Cardiac fibroblast (primary cell): Measurements from ENCODE around the gene DTX1.
A peak's percentile ranks its signal among the peaks of the same experiment; 100 is the strongest.

Experiments used
- DNase-seq, 2 donors: peaks; one replicate each; pipeline versions ENCODE4 v3.0.0 to v3.0.0-alpha.2; 2010; ENCODE audit warnings: low read depth in 2 of 2
- H3K4me3 ChIP-seq, 2 donors: replicated peaks in 1 of 2; 1 replicate in 1 of 2; 2 replicates in 1 of 2; pipeline ENCODE4 v1.5.1; 2011; ENCODE audit warnings: low read depth in 2 of 2, low read length in 2 of 2, mild to moderate bottlenecking in 2 of 2, moderate library complexity in 1 of 2
- TF ChIP-seq, protein P1 (sequence below): IDR thresholded peaks from one replicate; pipeline ENCODE4 v1.5.1; 2011; ENCODE audit warnings: low read depth, mild to moderate bottlenecking, low read length, inconsistent platforms

Gene DTX1

DNA sequence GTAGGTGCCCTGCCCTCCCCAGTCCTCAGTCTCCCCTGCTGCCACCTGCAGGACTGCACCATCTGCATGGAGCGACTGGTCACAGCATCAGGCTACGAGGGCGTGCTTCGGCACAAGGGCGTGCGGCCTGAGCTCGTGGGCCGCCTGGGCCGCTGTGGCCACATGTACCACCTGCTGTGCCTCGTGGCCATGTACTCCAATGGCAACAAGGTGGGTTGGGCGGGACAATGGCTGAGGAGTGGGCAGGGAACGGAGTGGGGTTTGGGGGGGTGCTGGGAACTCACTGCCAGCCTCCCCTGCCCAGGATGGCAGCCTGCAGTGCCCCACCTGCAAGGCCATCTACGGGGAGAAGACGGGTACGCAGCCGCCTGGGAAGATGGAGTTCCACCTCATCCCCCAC is 38.2 kb downstream of the DTX1 start:
- TF ChIP-seq, protein P1, sequence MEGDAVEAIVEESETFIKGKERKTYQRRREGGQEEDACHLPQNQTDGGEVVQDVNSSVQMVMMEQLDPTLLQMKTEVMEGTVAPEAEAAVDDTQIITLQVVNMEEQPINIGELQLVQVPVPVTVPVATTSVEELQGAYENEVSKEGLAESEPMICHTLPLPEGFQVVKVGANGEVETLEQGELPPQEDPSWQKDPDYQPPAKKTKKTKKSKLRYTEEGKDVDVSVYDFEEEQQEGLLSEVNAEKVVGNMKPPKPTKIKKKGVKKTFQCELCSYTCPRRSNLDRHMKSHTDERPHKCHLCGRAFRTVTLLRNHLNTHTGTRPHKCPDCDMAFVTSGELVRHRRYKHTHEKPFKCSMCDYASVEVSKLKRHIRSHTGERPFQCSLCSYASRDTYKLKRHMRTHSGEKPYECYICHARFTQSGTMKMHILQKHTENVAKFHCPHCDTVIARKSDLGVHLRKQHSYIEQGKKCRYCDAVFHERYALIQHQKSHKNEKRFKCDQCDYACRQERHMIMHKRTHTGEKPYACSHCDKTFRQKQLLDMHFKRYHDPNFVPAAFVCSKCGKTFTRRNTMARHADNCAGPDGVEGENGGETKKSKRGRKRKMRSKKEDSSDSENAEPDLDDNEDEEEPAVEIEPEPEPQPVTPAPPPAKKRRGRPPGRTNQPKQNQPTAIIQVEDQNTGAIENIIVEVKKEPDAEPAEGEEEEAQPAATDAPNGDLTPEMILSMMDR, result no peak
- no peak for DNase-seq
- no peak overlapping the region for H3K4me3 ChIP-seq

DNA sequence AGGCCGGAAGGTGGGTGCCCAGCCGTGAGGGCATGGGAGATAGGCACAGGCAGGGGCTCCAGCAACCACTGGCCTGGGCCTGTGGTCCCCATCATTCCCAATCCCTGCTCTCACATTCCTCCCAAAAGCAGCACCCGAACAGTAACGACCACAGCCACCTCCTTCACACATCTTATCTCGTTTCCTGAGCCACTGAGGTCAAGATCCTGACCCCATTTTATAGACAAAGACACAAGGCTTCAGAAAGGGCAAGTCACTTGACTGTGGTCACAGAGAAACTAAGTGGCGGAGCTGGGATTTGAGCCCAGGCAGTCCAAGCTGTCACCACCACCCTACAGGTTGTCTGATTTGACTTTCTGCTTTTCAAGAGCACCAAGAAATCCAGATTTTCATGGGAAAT is 38.9 kb downstream of the DTX1 start:
- no peak overlapping the region for H3K4me3 ChIP-seq
- DNase-seq, result no peak
- TF ChIP-seq, protein P1, result no peak

DNA sequence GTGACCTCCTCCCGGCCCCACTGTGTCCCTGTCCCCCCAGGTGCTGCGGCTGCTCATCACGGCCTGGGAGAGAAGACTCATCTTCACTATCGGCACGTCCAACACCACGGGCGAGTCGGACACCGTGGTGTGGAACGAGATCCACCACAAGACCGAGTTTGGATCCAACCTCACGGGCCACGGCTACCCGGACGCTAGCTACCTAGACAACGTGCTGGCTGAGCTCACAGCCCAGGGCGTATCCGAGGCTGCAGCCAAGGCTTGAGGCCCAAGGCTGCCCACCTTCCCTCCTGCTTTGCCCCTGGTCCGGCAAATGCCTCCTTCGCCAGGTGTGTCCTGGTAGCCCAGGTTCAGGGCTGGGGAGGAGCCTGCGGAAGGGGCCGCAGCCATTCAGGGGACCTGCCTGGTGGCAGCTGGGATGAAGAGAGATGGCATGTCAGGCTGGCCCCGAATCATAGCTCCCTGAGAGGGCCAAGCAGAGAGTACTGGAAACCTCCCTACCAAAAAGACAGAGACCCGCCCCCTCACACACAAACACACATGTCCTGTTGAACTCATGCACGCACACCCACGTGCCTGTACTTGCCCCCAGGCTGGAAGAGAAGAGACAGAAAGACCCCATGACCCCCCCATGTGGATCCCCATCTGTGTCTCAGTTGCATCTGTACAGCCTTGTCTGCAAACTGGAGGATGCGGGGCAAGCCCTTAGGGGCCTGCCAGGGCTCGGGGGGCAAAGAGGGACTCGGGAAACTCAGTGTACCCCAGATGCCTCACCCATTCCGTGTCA is 40.3 kb downstream of the DTX1 start:
- DNase-seq, result no peak
- TF ChIP-seq, protein P1, result no peak
- H3K4me3 ChIP-seq, result no peak overlapping the region

- no peak overlapping the region for H3K4me3 ChIP-seq
- peak; percentile 18 to 51 for DNase-seq
- TF ChIP-seq, protein P1, result no peak
Observed at GRCh38 chr12:113097716-113098440, 41.3 kb downstream of the DTX1 start.

DNA sequence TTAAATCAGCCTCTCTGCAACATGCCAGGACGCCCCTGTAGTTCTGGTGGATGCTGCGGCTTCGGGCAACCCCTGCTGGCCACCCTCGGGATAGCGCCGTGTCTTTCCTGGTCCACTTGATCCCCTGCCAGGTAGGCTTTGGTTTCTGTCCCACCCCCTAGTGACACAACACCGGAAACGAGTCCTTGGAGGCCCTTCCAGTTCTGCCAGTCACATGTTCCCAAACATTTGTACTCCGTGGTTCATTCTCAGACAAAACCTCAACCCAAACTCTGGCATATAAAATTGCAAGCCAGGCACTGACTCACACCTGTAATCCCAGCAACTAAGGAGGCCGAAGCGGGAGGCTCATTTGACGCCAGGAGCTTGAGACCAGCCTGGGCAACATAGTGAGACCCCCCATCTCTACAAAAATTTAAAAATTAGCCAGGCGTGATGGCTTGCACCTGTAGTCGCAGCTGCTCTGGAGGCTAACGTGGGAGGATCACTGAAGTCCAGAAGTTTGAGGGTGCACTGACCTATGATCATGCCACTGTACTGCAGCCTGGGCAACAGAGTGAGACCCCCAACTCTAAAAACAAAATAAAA is 42.0 kb downstream of the DTX1 start:
- peak; percentile 91 to 94 for DNase-seq
- no peak overlapping the region for H3K4me3 ChIP-seq
- TF ChIP-seq, protein P1, result peak; percentile 94

DNA sequence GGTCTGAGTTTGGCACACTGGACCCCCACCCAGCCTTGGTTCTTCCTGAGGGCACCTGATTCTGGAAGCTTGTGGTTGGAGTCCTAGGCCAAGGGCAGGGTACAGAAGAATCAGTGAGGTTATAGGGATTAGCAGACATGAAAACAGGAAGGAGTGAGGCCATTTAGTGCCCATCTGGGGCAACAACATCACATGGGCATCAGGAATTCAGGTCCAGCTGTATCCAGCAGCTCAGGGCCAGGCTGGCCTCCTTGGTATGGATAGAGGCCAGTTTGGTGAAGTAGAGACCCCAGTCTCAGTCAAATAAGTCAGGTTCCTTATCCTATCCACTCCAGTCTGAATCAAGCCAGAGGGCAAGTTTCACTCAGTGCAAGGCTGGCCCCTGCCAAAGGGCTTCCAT is 42.8 kb downstream of the DTX1 start:
- TF ChIP-seq, protein P1, result no peak
- no peak overlapping the region for H3K4me3 ChIP-seq
- no peak for DNase-seq
